Fibroblast of lung (primary cell): ENCODE data around the gene GALNT2.

Experiments used
- EZH2 ChIP-seq: IDR thresholded peaks from 2 replicates; pipeline ENCODE4 v1.5.1; 2012; ENCODE audit warnings: low read length, control low read depth, mild to moderate bottlenecking; ENCODE audit errors: missing control alignments
- TF ChIP-seq, protein P1 (sequence below), 2 donors: IDR thresholded peaks in 1 of 2; conservative IDR thresholded peaks in 1 of 2; 1 replicate in 1 of 2; 2 replicates in 1 of 2; pipeline ENCODE4 v1.5.1; 2011 to 2012; ENCODE audit warnings: low read length in 2 of 2, control low read depth in 1 of 2, inconsistent platforms in 1 of 2, low read depth in 1 of 2, mild to moderate bottlenecking in 1 of 2

DNA sequence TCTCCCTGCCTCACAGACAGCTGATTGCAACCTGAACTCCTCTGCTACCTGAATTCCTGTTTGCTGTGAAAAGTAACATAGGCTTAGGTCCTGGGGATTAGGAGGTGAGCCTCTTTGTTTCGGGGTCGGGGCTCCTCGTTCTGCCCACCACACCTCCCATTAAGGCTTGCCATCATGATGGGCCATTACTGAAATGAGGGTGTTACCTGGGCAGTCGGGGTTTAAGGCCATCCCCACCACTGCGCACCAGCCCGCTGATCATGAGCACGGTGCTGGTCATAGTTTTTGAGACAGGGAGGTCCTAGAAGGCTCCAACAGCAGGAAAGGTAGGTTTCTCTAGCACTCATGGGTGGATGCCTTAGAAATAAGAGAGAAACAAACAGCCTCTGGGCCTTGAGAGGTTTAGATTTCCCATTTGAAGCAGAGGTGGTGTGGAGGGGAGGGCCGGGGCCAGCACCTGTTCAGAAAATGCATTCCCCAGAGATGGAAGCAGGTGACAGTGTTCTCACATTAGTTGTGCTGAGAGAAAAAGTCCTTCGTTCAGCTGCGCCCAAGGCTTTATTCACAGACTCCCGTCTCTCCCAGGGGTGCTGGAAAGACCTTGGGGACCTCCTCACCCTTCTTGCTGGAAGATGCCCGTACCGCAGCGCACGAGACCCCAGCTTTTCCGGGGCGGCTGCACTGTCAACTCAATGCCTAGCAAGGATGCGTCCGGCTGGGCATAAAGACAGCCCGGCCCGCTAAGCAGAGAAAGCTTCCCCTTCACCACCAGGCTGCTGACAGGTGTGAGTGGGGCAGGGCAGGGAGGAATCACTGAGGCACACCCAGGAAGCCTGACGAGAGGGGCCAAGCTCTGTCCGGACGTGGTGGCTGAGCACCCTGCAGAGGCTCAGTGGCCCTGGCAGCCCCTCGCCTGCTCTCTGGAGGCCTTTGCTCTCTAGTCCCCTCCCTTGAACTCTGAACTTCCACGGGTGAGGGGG lies 233.6 kb downstream of the GALNT2 start:
- TF ChIP-seq, protein P1, sequence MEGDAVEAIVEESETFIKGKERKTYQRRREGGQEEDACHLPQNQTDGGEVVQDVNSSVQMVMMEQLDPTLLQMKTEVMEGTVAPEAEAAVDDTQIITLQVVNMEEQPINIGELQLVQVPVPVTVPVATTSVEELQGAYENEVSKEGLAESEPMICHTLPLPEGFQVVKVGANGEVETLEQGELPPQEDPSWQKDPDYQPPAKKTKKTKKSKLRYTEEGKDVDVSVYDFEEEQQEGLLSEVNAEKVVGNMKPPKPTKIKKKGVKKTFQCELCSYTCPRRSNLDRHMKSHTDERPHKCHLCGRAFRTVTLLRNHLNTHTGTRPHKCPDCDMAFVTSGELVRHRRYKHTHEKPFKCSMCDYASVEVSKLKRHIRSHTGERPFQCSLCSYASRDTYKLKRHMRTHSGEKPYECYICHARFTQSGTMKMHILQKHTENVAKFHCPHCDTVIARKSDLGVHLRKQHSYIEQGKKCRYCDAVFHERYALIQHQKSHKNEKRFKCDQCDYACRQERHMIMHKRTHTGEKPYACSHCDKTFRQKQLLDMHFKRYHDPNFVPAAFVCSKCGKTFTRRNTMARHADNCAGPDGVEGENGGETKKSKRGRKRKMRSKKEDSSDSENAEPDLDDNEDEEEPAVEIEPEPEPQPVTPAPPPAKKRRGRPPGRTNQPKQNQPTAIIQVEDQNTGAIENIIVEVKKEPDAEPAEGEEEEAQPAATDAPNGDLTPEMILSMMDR (conservative IDR thresholded peaks at IDR 0.05 in 1 of 2, IDR thresholded peaks at IDR 0.05 in 1 of 2; ENCODE audit: low read depth in 1 of 2, low read length in 2 of 2): no peak
- TF ChIP-seq EZH2: no peak
